Endothelial cell of umbilical vein (primary cell): ENCODE data around the gene FBLN2. TPM values are rescaled to one million over a fixed set of nuclear protein-coding genes. Genes with fewer than 3 reads are reported as not detected.

Experiments used
- BruUV-seq: library from RNA; stranded (reverse); fragments of 400-500 nt; replicated peaks from 2 replicates; lab custom pipeline; 2021; lab: Mats Ljungman, UMichigan
- CTCF ChIA-PET: fragments of 300-600, 350-600 bp; sonication (Branson Sonifier 250); formaldehyde crosslinking; loops from one replicate; lab custom pipeline; 2021; ENCODE audit warnings: antibody characterized with exemption, inconsistent platforms; lab: Charles Lee
- POLR2A ChIA-PET: fragments of 300-600, 350-600 bp; sonication (Branson Sonifier 250); formaldehyde crosslinking; loops from one replicate; lab custom pipeline; 2021; ENCODE audit warnings: antibody characterized with exemption, inconsistent platforms; lab: Charles Lee
- DNase-seq: peaks from one replicate; pipeline ENCODE4 v3.0.0-alpha.2; 2011; ENCODE audit warnings: low read depth, low spot score
- FAIRE-seq: peaks from 2 replicates; lab custom pipeline; 2011; peaks lifted over from hg19 to GRCh38; lab: Jason Lieb, UNC
- H2AFZ ChIP-seq: 2 replicates; pipeline ENCODE4 v1.6.0; 2012; ENCODE audit warnings: low read depth, low read length, control low read depth, inconsistent platforms
- H3K27ac ChIP-seq: 2 replicates; pipeline ENCODE4 v1.5.1; 2011; ENCODE audit warnings: low read depth, mild to moderate bottlenecking, control low read depth, low read length, moderate library complexity; ENCODE audit not compliant: insufficient read depth
- H3K27me3 ChIP-seq, 2 experiments: 2 replicates each; pipeline versions ENCODE4 v1.6.0 to v1.6.1; 2011; ENCODE audit warnings: low read length in 2 of 2, mixed read lengths in 1 of 2; ENCODE audit not compliant: control insufficient read depth in 2 of 2, insufficient read depth in 2 of 2
- H3K36me3 ChIP-seq, 2 experiments: 2 replicates in 1 of 2; 3 replicates in 1 of 2; pipeline ENCODE4 v1.5.1; 2011; ENCODE audit warnings: low read length in 2 of 2, mild to moderate bottlenecking in 1 of 2, moderate library complexity in 1 of 2; ENCODE audit not compliant: control insufficient read depth in 2 of 2, insufficient read depth in 2 of 2; ENCODE audit errors: extremely low read depth in 1 of 2
- H3K4me1 ChIP-seq: 3 replicates; pipeline ENCODE4 v1.5.1; 2011; ENCODE audit warnings: mild to moderate bottlenecking, low read length; ENCODE audit not compliant: control insufficient read depth, insufficient read depth; ENCODE audit errors: extremely low read depth
- H3K4me2 ChIP-seq: 2 replicates; pipeline ENCODE4 v1.6.1; 2011; ENCODE audit warnings: low read length, control low read depth, mixed read lengths; ENCODE audit not compliant: insufficient read depth
- H3K4me3 ChIP-seq, 3 experiments: fragments of 200-600 bp in 1 of 3; sonication (generic), shearing (Covaris generic) in 1 of 3; replicated peaks in 1 of 3; 2 replicates each; pipeline ENCODE4 v1.5.1; 2011 to 2016; ENCODE audit warnings: control low read depth in 3 of 3, low read length in 3 of 3, mild to moderate bottlenecking in 2 of 3, inconsistent platforms in 1 of 3, low read depth in 1 of 3, moderate library complexity in 1 of 3; ENCODE audit not compliant: insufficient read depth in 1 of 3
- H3K79me2 ChIP-seq: 2 replicates; pipeline ENCODE4 v1.6.0; 2012; ENCODE audit warnings: low read length, inconsistent platforms; ENCODE audit not compliant: control insufficient read depth, insufficient read depth
- H3K9ac ChIP-seq: replicated peaks from 2 replicates; pipeline ENCODE3; 2011; ENCODE audit warnings: low read length, control low read depth; ENCODE audit not compliant: insufficient read depth; ENCODE audit errors: extremely low read depth
- H3K9me1 ChIP-seq: replicated peaks from 3 replicates; pipeline ENCODE4 v1.6.0; 2011; ENCODE audit warnings: mild to moderate bottlenecking, low read length; ENCODE audit not compliant: control insufficient read depth, insufficient read depth; ENCODE audit errors: extremely low read depth
- H3K9me3 ChIP-seq: replicated peaks from 2 replicates; pipeline ENCODE4 v1.5.1; 2012; ENCODE audit warnings: low read length, inconsistent platforms; ENCODE audit not compliant: control insufficient read depth, insufficient read depth
- H4K20me1 ChIP-seq: replicated peaks from 2 replicates; pipeline ENCODE3; 2011; ENCODE audit warnings: mild to moderate bottlenecking, low read length; ENCODE audit not compliant: control insufficient read depth, insufficient read depth; ENCODE audit errors: extremely low read depth
- EZH2 ChIP-seq: IDR thresholded peaks from 2 replicates; pipeline ENCODE4 v1.6.1; 2012; ENCODE audit warnings: borderline replicate concordance, low read depth, mild to moderate bottlenecking, moderate library complexity, low read length, inconsistent platforms; ENCODE audit not compliant: severe bottlenecking
- FOS ChIP-seq: IDR thresholded peaks from 2 replicates; pipeline ENCODE4 v1.6.1; 2011; ENCODE audit warnings: mild to moderate bottlenecking, low read length, moderate library complexity, borderline replicate concordance; ENCODE audit not compliant: insufficient read depth
- GATA2 ChIP-seq: IDR thresholded peaks from 2 replicates; pipeline ENCODE4 v1.7.0; 2011; ENCODE audit warnings: low read depth, mild to moderate bottlenecking, moderate library complexity, mixed read lengths, low read length; ENCODE audit not compliant: insufficient read length, insufficient read depth
- JUN ChIP-seq: IDR thresholded peaks from 2 replicates; pipeline ENCODE4 v1.6.1; 2011; ENCODE audit warnings: borderline replicate concordance, low read depth; ENCODE audit not compliant: insufficient read length, insufficient read depth
- MYC ChIP-seq: IDR thresholded peaks from one replicate; pipeline ENCODE4 v1.6.1; 2011; ENCODE audit warnings: mild to moderate bottlenecking, low read depth, low read length
- POLR2A ChIP-seq: IDR thresholded peaks from 2 replicates; pipeline ENCODE4 v1.6.1; 2012; ENCODE audit warnings: low read depth, mild to moderate bottlenecking, control low read depth, low read length
- POLR2AphosphoS5 ChIP-seq: IDR thresholded peaks from 2 replicates; pipeline ENCODE4 v1.6.1; 2012; ENCODE audit warnings: low read depth, mild to moderate bottlenecking, control low read depth, low read length, moderate library complexity; ENCODE audit not compliant: insufficient read depth
- dilution Hi-C: fragments of 300-500 bp; cut with MboI; formaldehyde crosslinking; loops from one replicate; pipeline ENCODE4 v1.15.0; 2019; ENCODE audit warnings: low sequenced_read_pairs; ENCODE audit not compliant: extremely low pct_ligation_motif_present
- intact Hi-C: fragments of 100-400 bp; cut with micrococcal nuclease; formaldehyde crosslinking; loops from one replicate; pipeline ENCODE4 v1.10.0; 2022
- polyA plus RNA-seq, 4 experiments: library from polyadenylated mRNA; depleted of rRNA in 3 of 4; stranded (reverse) in 3 of 4; unstranded in 1 of 4; fragments of >200 nt; gene quantifications; 2 replicates each; pipeline versions ENCODE4 v1.2.1 to v1.2.3, GENCODE V29; 2011 to 2012; ENCODE audit warnings: missing spikeins in 1 of 4
- total RNA-seq: library from RNA; stranded (reverse); gene quantifications from 2 replicates; pipeline ENCODE4 v1.2.3, GENCODE V29; 2021
- TF ChIP-seq, protein P1 (sequence below): IDR thresholded peaks from 2 replicates; pipeline ENCODE4 v1.6.1; 2011; ENCODE audit not compliant: insufficient read depth, insufficient read length
- TF ChIP-seq, protein P2 (sequence below), 2 donors: IDR thresholded peaks; 1 replicate in 1 of 2; 2 replicates in 1 of 2; pipeline ENCODE4 v1.5.1; 2011; ENCODE audit warnings: low read length in 2 of 2, mild to moderate bottlenecking in 2 of 2, moderate library complexity in 2 of 2, control low read depth in 1 of 2, inconsistent platforms in 1 of 2, low read depth in 1 of 2; ENCODE audit not compliant: insufficient read depth in 1 of 2; ENCODE audit errors: extremely low read depth in 1 of 2

Gene FBLN2
- total and polyA plus RNA-seq, 2 donors (not counting 3 experiments of a cell fraction or from before 2014, with no cell fraction given), result 1.4 to 1.9 TPM

GRCh38 chr3:13620281-13620680 is 71.4 kb downstream of the FBLN2 start:
- TF ChIP-seq EZH2 (no peak), GATA2 (no peak), POLR2AphosphoS5 (no peak), JUN (no peak), POLR2A (no peak), FOS (no peak), MYC (no peak)
- TF ChIP-seq, protein P1, sequence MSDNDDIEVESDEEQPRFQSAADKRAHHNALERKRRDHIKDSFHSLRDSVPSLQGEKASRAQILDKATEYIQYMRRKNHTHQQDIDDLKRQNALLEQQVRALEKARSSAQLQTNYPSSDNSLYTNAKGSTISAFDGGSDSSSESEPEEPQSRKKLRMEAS, result no peak
- TF ChIP-seq, protein P2, sequence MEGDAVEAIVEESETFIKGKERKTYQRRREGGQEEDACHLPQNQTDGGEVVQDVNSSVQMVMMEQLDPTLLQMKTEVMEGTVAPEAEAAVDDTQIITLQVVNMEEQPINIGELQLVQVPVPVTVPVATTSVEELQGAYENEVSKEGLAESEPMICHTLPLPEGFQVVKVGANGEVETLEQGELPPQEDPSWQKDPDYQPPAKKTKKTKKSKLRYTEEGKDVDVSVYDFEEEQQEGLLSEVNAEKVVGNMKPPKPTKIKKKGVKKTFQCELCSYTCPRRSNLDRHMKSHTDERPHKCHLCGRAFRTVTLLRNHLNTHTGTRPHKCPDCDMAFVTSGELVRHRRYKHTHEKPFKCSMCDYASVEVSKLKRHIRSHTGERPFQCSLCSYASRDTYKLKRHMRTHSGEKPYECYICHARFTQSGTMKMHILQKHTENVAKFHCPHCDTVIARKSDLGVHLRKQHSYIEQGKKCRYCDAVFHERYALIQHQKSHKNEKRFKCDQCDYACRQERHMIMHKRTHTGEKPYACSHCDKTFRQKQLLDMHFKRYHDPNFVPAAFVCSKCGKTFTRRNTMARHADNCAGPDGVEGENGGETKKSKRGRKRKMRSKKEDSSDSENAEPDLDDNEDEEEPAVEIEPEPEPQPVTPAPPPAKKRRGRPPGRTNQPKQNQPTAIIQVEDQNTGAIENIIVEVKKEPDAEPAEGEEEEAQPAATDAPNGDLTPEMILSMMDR (IDR thresholded peaks at IDR 0.05; ENCODE audit: extremely low read depth in 1 of 2, insufficient read depth in 1 of 2, low read depth in 1 of 2, low read length in 2 of 2), result no peak
- FAIRE-seq (no peak), DNase-seq (no peak)
- Histone ChIP-seq H4K20me1 (no peaks in the 10 kb centered on the region), H3K79me2 (no peaks in the 10 kb centered on the region), H3K36me3 (no peaks in the 10 kb centered on the region), H3K27ac (no peak overlapping the region), H2AFZ (no peak overlapping the region), H3K9ac (no peak overlapping the region), H3K9me3 (no peaks in the 10 kb centered on the region), H3K4me2 (no peak overlapping the region), H3K27me3 (no peaks in the 10 kb centered on the region), H3K9me1 (no peaks in the 10 kb centered on the region), H3K4me1 (no peaks in the 10 kb centered on the region), H3K4me3 (no peak overlapping the region)
- POLR2A ChIA-PET, result no interaction called here
- dilution Hi-C loops (no loop called here), intact Hi-C loops (no loop called here)
- BruUV-seq, result no TSS peak
- CTCF ChIA-PET, result no interaction called here
